ENCODE data around the gene PUS3.

DNA sequence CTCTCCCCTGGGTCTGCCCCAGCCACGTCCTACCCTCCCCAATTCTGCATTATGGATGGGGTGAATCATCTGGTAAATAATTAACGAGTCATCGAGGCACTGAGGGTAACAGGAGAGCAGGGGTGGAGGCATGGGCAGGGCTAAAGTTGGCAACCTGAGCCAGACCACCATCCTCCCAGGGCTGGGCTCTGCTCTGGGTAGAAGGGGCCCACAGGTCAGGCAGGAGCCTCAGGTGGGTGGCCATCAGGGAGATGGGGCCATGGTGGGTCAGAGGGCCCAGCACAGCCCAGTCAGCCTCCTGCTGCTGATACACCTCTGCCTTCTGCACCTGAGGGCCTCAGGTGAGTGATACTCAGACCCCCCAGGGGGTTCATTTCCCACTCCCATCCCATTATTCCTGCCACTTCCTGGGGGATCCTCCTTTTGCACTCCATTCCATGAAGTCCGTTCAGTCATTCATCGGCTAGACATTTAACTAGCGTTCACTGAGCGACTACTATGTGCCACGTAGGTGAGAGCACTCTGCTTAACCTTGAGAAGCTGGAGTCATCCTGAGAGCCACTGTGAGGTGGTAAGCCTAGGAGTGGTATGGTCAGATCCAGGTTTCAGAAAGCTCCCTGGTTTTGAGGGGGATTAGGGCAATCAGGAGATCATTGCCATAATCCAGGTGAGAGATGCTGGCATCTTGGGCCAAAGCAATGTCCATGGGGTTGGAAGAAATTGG, 43.0 kb upstream of the PUS3 start, which contains the start of gene VSIG10L2:
- TF ChIP-seq, protein P1, sequence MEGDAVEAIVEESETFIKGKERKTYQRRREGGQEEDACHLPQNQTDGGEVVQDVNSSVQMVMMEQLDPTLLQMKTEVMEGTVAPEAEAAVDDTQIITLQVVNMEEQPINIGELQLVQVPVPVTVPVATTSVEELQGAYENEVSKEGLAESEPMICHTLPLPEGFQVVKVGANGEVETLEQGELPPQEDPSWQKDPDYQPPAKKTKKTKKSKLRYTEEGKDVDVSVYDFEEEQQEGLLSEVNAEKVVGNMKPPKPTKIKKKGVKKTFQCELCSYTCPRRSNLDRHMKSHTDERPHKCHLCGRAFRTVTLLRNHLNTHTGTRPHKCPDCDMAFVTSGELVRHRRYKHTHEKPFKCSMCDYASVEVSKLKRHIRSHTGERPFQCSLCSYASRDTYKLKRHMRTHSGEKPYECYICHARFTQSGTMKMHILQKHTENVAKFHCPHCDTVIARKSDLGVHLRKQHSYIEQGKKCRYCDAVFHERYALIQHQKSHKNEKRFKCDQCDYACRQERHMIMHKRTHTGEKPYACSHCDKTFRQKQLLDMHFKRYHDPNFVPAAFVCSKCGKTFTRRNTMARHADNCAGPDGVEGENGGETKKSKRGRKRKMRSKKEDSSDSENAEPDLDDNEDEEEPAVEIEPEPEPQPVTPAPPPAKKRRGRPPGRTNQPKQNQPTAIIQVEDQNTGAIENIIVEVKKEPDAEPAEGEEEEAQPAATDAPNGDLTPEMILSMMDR (IDR thresholded peaks at IDR 0.05), result no peak
- TF ChIP-seq POLR2A (IDR thresholded peaks at IDR 0.05), result no peak

Measured in Peyer's patch (tissue), 4 donors.